H1 (cell line): ENCODE results near the gene SPINK7. TPM values are rescaled to one million over a fixed set of nuclear protein-coding genes. Genes with fewer than 3 reads are reported as not detected.

Experiments used
- CTCF ChIA-PET: fragments of 300-600 bp; sonication (Branson Sonifier 250); formaldehyde crosslinking; loops from one replicate; lab custom pipeline; 2021; ENCODE audit not compliant: partially characterized antibody; lab: Charles Lee
- POLR2A ChIA-PET: fragments of 300-600 bp; sonication (Branson Sonifier 250); formaldehyde crosslinking; loops from one replicate; lab custom pipeline; 2021; ENCODE audit warnings: inconsistent platforms; ENCODE audit not compliant: partially characterized antibody; lab: Charles Lee
- DNase-seq, 2 experiments: peaks; one replicate each; pipeline versions ENCODE4 v3.0.0 to v3.0.0-alpha.2; 2010 to 2022; ENCODE audit warnings: low spot score in 2 of 2, low read depth in 1 of 2, mixed read lengths in 1 of 2
- FAIRE-seq: peaks from 2 replicates; lab custom pipeline; 2011; peaks lifted over from hg19 to GRCh38; lab: Jason Lieb, UNC
- H2AFZ ChIP-seq: 2 replicates; pipeline ENCODE4 v1.8.1; 2012; ENCODE audit warnings: low read length, inconsistent platforms
- H2AK5ac ChIP-seq: 2 replicates; pipeline ENCODE4 v1.6.1; 2013; ENCODE audit warnings: low read depth, low read length
- H2BK120ac ChIP-seq: replicated peaks from 2 replicates; pipeline ENCODE3; 2013; ENCODE audit warnings: low read depth, low read length, inconsistent platforms
- H2BK12ac ChIP-seq: 2 replicates; pipeline ENCODE4 v1.6.1; 2013; ENCODE audit warnings: low read depth, low read length
- H2BK15ac ChIP-seq: 2 replicates; pipeline ENCODE4 v1.6.1; 2013; ENCODE audit warnings: low read length
- H2BK20ac ChIP-seq: 2 replicates; pipeline ENCODE4 v1.6.1; 2013; ENCODE audit warnings: low read length
- H2BK5ac ChIP-seq: 2 replicates; pipeline ENCODE4 v1.6.1; 2013; ENCODE audit warnings: low read depth, low read length
- H3K14ac ChIP-seq: 2 replicates; pipeline ENCODE4 v1.6.1; 2013; ENCODE audit warnings: inconsistent platforms; ENCODE audit not compliant: insufficient read length
- H3K18ac ChIP-seq: 2 replicates; pipeline ENCODE4 v1.6.1; 2013; ENCODE audit warnings: low read length; ENCODE audit errors: extremely low read depth
- H3K23ac ChIP-seq: 2 replicates; pipeline ENCODE4 v1.6.1; 2013; ENCODE audit warnings: inconsistent platforms; ENCODE audit not compliant: insufficient read length
- H3K23me2 ChIP-seq: 2 replicates; pipeline ENCODE4 v1.6.1; 2013; ENCODE audit warnings: low read depth, low read length
- H3K27ac ChIP-seq: 2 replicates; pipeline ENCODE4 v1.6.1; 2011; ENCODE audit warnings: low read depth, low read length, inconsistent platforms
- H3K27me3 ChIP-seq, 4 experiments: replicated peaks in 1 of 4; 1 replicate in 1 of 4; 2 replicates in 3 of 4; pipeline versions ENCODE4 v1.6.1 to v1.8.1; 2011 to 2013; ENCODE audit warnings: low read length in 3 of 4, mild to moderate bottlenecking in 3 of 4, inconsistent platforms in 2 of 4, mixed read lengths in 2 of 4, moderate library complexity in 1 of 4; ENCODE audit not compliant: control insufficient read depth in 3 of 4, insufficient read depth in 3 of 4; ENCODE audit errors: extremely low read depth in 1 of 4
- H3K36me3 ChIP-seq, 4 experiments: 2 replicates each; pipeline versions ENCODE4 v1.6.1 to v1.8.1; 2011 to 2013; ENCODE audit warnings: mild to moderate bottlenecking in 4 of 4, low read length in 3 of 4, moderate library complexity in 2 of 4, control low read depth in 1 of 4, inconsistent platforms in 1 of 4; ENCODE audit not compliant: insufficient read depth in 4 of 4, control insufficient read depth in 2 of 4
- H3K4ac ChIP-seq: replicated peaks from 2 replicates; pipeline ENCODE3; 2013; ENCODE audit warnings: low read length, low read depth, mixed read lengths, inconsistent platforms; ENCODE audit not compliant: insufficient read length
- H3K4me1 ChIP-seq, 4 experiments: replicated peaks in 1 of 4; 1 replicate in 1 of 4; 2 replicates in 3 of 4; pipeline versions ENCODE4 v1.6.1 to v1.8.1; 2011 to 2013; ENCODE audit warnings: low read length in 3 of 4, inconsistent platforms in 2 of 4, mixed read lengths in 1 of 4; ENCODE audit not compliant: insufficient read depth in 4 of 4, control insufficient read depth in 3 of 4
- H3K4me2 ChIP-seq, 2 experiments: 2 replicates each; pipeline versions ENCODE4 v1.6.1 to v1.8.1; 2011 to 2013; ENCODE audit warnings: low read depth in 2 of 2, low read length in 2 of 2, control low read depth in 1 of 2, inconsistent platforms in 1 of 2, mild to moderate bottlenecking in 1 of 2; ENCODE audit not compliant: insufficient read depth in 1 of 2
- H3K4me3 ChIP-seq, 4 experiments: fragments of 200-600, 300-600 bp in 1 of 4; sonication (generic), shearing (Covaris generic), sonication (Bioruptor Twin) in 1 of 4; 2 replicates each; pipeline versions ENCODE4 v1.5.1 to v1.8.1; 2011 to 2016; ENCODE audit warnings: low read length in 4 of 4, low read depth in 3 of 4, control low read depth in 2 of 4, inconsistent platforms in 2 of 4, mild to moderate bottlenecking in 2 of 4, mixed read lengths in 1 of 4, moderate library complexity in 1 of 4; ENCODE audit not compliant: insufficient read depth in 2 of 4; ENCODE audit errors: extremely low read depth in 1 of 4
- H3K56ac ChIP-seq: replicated peaks from 2 replicates; pipeline ENCODE3; 2013; ENCODE audit warnings: low read depth, mild to moderate bottlenecking, mixed read lengths, low read length, inconsistent platforms; ENCODE audit not compliant: insufficient read length
- H3K79me1 ChIP-seq: 2 replicates; pipeline ENCODE4 v1.6.1; 2013; ENCODE audit warnings: low read depth, low read length, control low read depth
- H3K79me2 ChIP-seq, 2 experiments: 2 replicates each; pipeline versions ENCODE4 v1.6.1 to v1.8.1; 2012 to 2013; ENCODE audit warnings: low read length in 2 of 2, mild to moderate bottlenecking in 2 of 2, inconsistent platforms in 1 of 2; ENCODE audit not compliant: insufficient read depth in 2 of 2, control insufficient read depth in 1 of 2
- H3K9ac ChIP-seq, 4 experiments: replicated peaks in 1 of 4; 1 replicate in 1 of 4; 2 replicates in 3 of 4; pipeline versions ENCODE4 v1.6.1 to v1.8.1; 2011 to 2013; ENCODE audit warnings: low read depth in 3 of 4, low read length in 3 of 4, control low read depth in 2 of 4, mild to moderate bottlenecking in 2 of 4, moderate library complexity in 2 of 4, inconsistent platforms in 1 of 4; ENCODE audit errors: extremely low read depth in 1 of 4
- H3K9me3 ChIP-seq, 2 experiments: 2 replicates each; pipeline versions ENCODE4 v1.6.1 to v1.8.1; 2012 to 2013; ENCODE audit warnings: mild to moderate bottlenecking in 2 of 2, moderate library complexity in 2 of 2, control low read depth in 1 of 2, inconsistent platforms in 1 of 2, low read depth in 1 of 2, low read length in 1 of 2, mixed read lengths in 1 of 2; ENCODE audit not compliant: insufficient read depth in 2 of 2
- H4K20me1 ChIP-seq, 2 experiments: replicated peaks in 1 of 2; 2 replicates each; pipeline versions ENCODE3 to v1.8.1; 2011 to 2013; ENCODE audit warnings: inconsistent platforms in 2 of 2, low read length in 2 of 2, mild to moderate bottlenecking in 1 of 2; ENCODE audit not compliant: insufficient read depth in 2 of 2, control insufficient read depth in 1 of 2
- H4K5ac ChIP-seq: 2 replicates; pipeline ENCODE4 v1.6.1; 2013; ENCODE audit warnings: low read length, low read depth, mixed read lengths, inconsistent platforms; ENCODE audit not compliant: insufficient read length
- H4K8ac ChIP-seq: 2 replicates; pipeline ENCODE4 v1.8.0; 2013; ENCODE audit warnings: mild to moderate bottlenecking, moderate library complexity, low read length, inconsistent platforms; ENCODE audit not compliant: insufficient read depth; ENCODE audit errors: extremely low read depth
- H4K91ac ChIP-seq: replicated peaks from 2 replicates; pipeline ENCODE3; 2013; ENCODE audit warnings: low read length, mixed read lengths, inconsistent platforms; ENCODE audit not compliant: insufficient read length
- ASH2L ChIP-seq: fragments of 200-600, 300-600 bp; sonication (generic); IDR thresholded peaks from one replicate; pipeline ENCODE4 v1.7.1; 2017; ENCODE audit warnings: low read length
- BCL11A ChIP-seq, 2 experiments: IDR thresholded peaks; one replicate each; pipeline ENCODE4 v1.6.1; 2011; ENCODE audit warnings: low read depth in 2 of 2, low read length in 2 of 2, mild to moderate bottlenecking in 2 of 2
- CTBP2 ChIP-seq: IDR thresholded peaks from 2 replicates; pipeline ENCODE4 v1.7.0; 2011; ENCODE audit warnings: borderline replicate concordance, mild to moderate bottlenecking, moderate library complexity, mixed read lengths, low read length; ENCODE audit not compliant: insufficient read depth, insufficient read length
- FOSL1 ChIP-seq: IDR thresholded peaks from 2 replicates; pipeline ENCODE4 v1.6.1; 2011; ENCODE audit warnings: mild to moderate bottlenecking, low read depth, low read length, moderate library complexity; ENCODE audit not compliant: insufficient read depth
- JUND ChIP-seq: IDR thresholded peaks from 2 replicates; pipeline ENCODE4 v1.6.1; 2011; ENCODE audit warnings: mild to moderate bottlenecking, improper control_type of control experiment, low read length
- KDM5A ChIP-seq: fragments of 200-600 bp; IDR thresholded peaks from 2 replicates; pipeline ENCODE4 v1.7.1; 2012; ENCODE audit warnings: mild to moderate bottlenecking, low read length, inconsistent platforms, mixed read lengths
- PHF8 ChIP-seq: fragments of 200-600 bp; sonication (generic); conservative IDR thresholded peaks from 2 replicates; pipeline ENCODE4 v1.7.1; 2012; ENCODE audit warnings: low read depth, mild to moderate bottlenecking, inconsistent platforms, low read length, moderate library complexity
- POU5F1 ChIP-seq: IDR thresholded peaks from 2 replicates; pipeline ENCODE4 v1.6.1; 2011; ENCODE audit warnings: low read depth, mild to moderate bottlenecking, low read length, moderate library complexity
- RBBP5 ChIP-seq: IDR thresholded peaks from 2 replicates; pipeline ENCODE4 v1.7.1; 2012; ENCODE audit warnings: low read depth, mild to moderate bottlenecking, inconsistent platforms, low read length, moderate library complexity, borderline replicate concordance
- RFX5 ChIP-seq: IDR thresholded peaks from 2 replicates; pipeline ENCODE4 v1.6.1; 2011; ENCODE audit warnings: low read depth, low read length, improper control_type of control experiment, borderline replicate concordance
- SAP30 ChIP-seq: fragments of 300-600 bp; sonication (generic); IDR thresholded peaks from 2 replicates; pipeline ENCODE4 v1.7.1; 2012; ENCODE audit warnings: low read length, moderate library complexity, mild to moderate bottlenecking, inconsistent platforms; ENCODE audit not compliant: insufficient read depth, insufficient replicate concordance
- SIX5 ChIP-seq: IDR thresholded peaks from 2 replicates; pipeline ENCODE4 v1.6.1; 2011; ENCODE audit warnings: mild to moderate bottlenecking, low read depth, low read length
- SRF ChIP-seq: IDR thresholded peaks from 2 replicates; pipeline ENCODE4 v1.6.1; 2011; ENCODE audit warnings: mild to moderate bottlenecking, low read depth, low read length, moderate library complexity
- TBP ChIP-seq: IDR thresholded peaks from 2 replicates; pipeline ENCODE4 v1.6.1; 2011; ENCODE audit warnings: low read depth, low read length, improper control_type of control experiment
- YY1 ChIP-seq: IDR thresholded peaks from 2 replicates; pipeline ENCODE4 v1.6.1; 2011; ENCODE audit warnings: low read depth, mild to moderate bottlenecking, low read length
- ZNF274 ChIP-seq: IDR thresholded peaks from 2 replicates; pipeline ENCODE4 v1.7.0; 2012; ENCODE audit warnings: low read length, borderline replicate concordance; ENCODE audit errors: extremely low read depth
- WGBS, 2 experiments: shearing (Covaris generic) in 1 of 2; methylation state at CpG; one replicate each; pipeline versions ENCODE4 v1.1.6 to v1.1.7; 2013 to 2015; ENCODE audit warnings: low lambda C conversion rate in 2 of 2, mixed read lengths in 2 of 2, inconsistent platforms in 1 of 2, low coverage in 1 of 2, missing lambda C conversion rate in 1 of 2; ENCODE audit not compliant: insufficient replicate concordance in 2 of 2, insufficient coverage in 1 of 2, insufficient read length in 1 of 2; ENCODE audit errors: extremely low coverage in 1 of 2, missing lambda C conversion rate in 1 of 2; 5-methylcytosine and 5-hydroxymethylcytosine counted together
- polyA plus RNA-seq, 7 experiments: library from polyadenylated mRNA; depleted of rRNA in 3 of 7; stranded (reverse) in 5 of 7; unstranded in 2 of 7; fragments of >200 nt in 5 of 7; fragments of 200-250 nt in 2 of 7; gene quantifications; 1 replicate in 5 of 7; 2 replicates in 1 of 7; 4 replicates in 1 of 7; pipeline versions ENCODE4 v1.2.1 to v1.2.3, GENCODE V29; 2011 to 2013; ENCODE audit warnings: missing spikeins in 2 of 7, mixed read lengths in 2 of 7
- total RNA-seq: library from RNA; stranded (reverse); fragmentation: NEBNext Ultra II Directional; extraction: Animal tissue kit (Norgen Biotek cat#: 25700); gene quantifications from 2 replicates; pipeline ENCODE4 v1.2.1, GENCODE V29; 2021

The SPINK7 gene
- total and polyA plus RNA-seq, 2 of the 8 experiments (the other 6 are each of a cell fraction or from before 2014, with no cell fraction given): not detected

- H4K91ac ChIP-seq: no peak overlapping the region
- H3K79me1 ChIP-seq: no peaks in the 10 kb centered on the region
- POLR2A ChIA-PET: no interaction called here
- DNase-seq: no peak
- H2AK5ac ChIP-seq: no peak overlapping the region
- H2BK120ac ChIP-seq: no peak overlapping the region
- no peak overlapping the region for H3K14ac ChIP-seq
- no peaks in the 10 kb centered on the region for H3K79me2 ChIP-seq
- FAIRE-seq: no peak
- CTCF ChIA-PET: no interaction called here
- no peak overlapping the region for H3K23ac ChIP-seq
- H4K20me1 ChIP-seq: no peaks in the 10 kb centered on the region
- H4K5ac ChIP-seq: no peak overlapping the region
- H2BK20ac ChIP-seq: no peak overlapping the region
- H3K27ac ChIP-seq: no peak overlapping the region
- no peak overlapping the region for H2BK15ac ChIP-seq
- 94% methylated on average over 2 of the region's 2 CpGs; no CpG with 5 or more reads in 1 of the 2 experiments for whole genome bisulfite sequencing, 2 experiments
- peaks cover 0 to 3% (median 0%) of the 10 kb centered on the region in 4 experiments; a peak in 1 of 7 replicates for H3K4me1 ChIP-seq
- no peak overlapping the region for H3K4ac ChIP-seq
- H2BK5ac ChIP-seq: no peak overlapping the region
- no peak overlapping the region for H3K4me3 ChIP-seq
- no peak overlapping the region for H4K8ac ChIP-seq
- H3K23me2 ChIP-seq: no peaks in the 10 kb centered on the region
- no peak overlapping the region for H3K56ac ChIP-seq
- H3K9ac ChIP-seq: no peak overlapping the region
- no peak overlapping the region for H3K18ac ChIP-seq
- no peaks in the 10 kb centered on the region for H3K9me3 ChIP-seq
- H2AFZ ChIP-seq: 0 out of 2 replicates have a peak overlapping the region, but pooled peaks have one; percentile 14
- no peak overlapping the region for H3K4me2 ChIP-seq
- no peaks in the 10 kb centered on the region for H3K36me3 ChIP-seq
- H2BK12ac ChIP-seq: no peak overlapping the region
- no peaks in the 10 kb centered on the region for H3K27me3 ChIP-seq
- no peak for TF ChIP-seq PHF8
- TF ChIP-seq BCL11A (IDR thresholded peaks at IDR 0.05; ENCODE audit: low read depth in 2 of 2, low read length in 2 of 2): no peak
- no peak for TF ChIP-seq RBBP5
- TF ChIP-seq JUND: no peak
- TF ChIP-seq RFX5: no peak
- TF ChIP-seq CTBP2: no peak
- TF ChIP-seq SRF: no peak
- no peak for TF ChIP-seq KDM5A
- TF ChIP-seq SIX5: no peak
- TF ChIP-seq YY1: no peak
- TF ChIP-seq ASH2L: no peak
- TF ChIP-seq FOSL1: no peak
- TF ChIP-seq POU5F1: no peak
- no peak for TF ChIP-seq ZNF274
- no peak for TF ChIP-seq TBP
- TF ChIP-seq SAP30: no peak
Measured at GRCh38 chr5:148343046-148343407, 30.8 kb downstream of the SPINK7 start.
